NOMO-1 treated with DMSO at 0.1 percent for 48 hours (cell line): Measurements from ENCODE around the gene AGAP2.

ENCODE experiments used
- DNase-seq: peaks from one replicate; lab custom pipeline; 2025; ENCODE audit not compliant: unreplicated experiment; lab: John Stamatoyannopoulos, UW

The AGAP2 gene

DNA sequence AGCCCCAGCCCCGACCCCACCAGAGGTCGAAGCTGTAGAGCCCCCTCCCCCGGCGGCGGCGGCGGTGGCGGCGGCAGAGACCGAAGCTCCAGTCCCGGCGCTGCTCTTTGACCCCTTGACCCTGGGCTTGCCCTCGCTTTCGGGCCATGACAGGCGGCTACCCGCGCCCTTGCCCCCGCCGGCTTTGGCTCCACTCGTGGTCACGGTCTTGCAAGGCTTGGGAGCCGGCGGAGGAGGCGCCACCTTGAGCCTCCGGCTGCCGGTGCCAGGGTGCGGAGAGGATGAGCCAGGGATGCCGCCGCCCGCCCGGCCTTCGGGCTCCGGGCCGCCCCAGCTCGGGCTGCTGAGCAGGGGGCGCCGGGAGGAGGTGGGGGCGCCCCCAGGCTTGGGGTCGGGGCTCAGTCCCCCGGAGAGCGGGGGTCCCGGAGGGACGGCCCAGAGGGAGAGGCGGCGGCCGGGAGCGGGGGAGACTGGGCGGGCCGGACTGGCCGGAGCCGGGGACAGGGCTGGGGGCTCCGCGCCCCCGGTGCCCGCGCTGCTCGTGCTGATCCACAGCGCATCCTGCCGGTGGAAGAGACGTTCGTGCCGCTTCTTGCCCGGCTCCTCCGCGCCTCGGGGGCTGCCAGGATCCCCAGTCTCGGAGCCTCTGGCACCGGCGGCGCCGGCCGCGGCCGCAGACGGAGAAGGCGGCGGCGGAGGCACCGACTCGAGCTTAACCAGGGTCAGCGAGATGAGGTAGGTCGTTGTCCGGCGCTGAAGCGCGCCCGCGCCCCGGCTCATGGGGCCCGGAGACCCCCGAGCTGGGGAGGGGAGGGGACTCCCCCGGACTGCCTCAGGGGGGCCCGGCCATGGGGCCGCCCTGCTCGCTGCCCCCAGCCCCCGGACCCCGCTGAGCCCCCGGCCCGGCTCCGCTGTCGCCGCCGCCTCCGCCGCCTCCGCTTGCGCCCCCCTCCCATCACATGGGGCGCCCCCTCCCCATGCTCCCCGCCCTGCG is 778 bp downstream of the AGAP2 start:
- no peak for DNase-seq

DNA sequence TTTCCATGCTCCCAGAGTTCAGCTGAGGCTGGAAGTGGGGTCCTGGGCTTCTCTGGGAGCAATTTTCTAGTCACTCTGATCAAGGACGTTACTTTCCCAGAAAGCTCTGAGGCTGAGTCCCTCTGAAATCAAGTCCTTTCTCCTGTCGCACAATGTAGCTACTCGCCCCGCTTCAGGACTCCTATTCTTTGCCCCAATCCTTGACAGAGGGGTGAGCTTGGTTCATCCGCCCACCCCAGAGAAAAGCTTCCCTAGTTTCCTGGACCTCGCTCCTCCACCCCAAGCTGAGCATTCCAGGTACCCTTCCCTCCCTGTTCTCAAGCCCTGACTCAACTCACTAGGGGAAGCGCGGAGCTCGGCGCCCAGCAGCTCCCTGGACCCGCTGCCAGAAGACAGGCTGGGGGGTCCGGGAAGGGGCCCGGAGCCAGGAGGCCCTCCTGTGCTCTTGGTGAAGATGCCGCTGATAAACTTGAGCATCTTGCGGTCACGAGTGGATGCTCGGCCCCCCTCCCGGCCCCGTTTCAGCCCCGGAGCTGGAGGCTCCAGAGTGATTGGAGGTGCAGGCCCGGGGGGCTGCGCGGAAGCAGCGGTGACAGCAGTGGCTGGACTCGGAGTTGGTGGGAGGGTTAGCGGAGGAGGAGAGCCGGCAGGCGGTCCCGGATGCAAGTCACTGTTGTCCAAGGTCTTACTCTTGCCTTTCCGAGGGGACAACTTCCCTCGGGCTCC is 1.6 kb downstream of the AGAP2 start:
- DNase-seq = no peak

DNA sequence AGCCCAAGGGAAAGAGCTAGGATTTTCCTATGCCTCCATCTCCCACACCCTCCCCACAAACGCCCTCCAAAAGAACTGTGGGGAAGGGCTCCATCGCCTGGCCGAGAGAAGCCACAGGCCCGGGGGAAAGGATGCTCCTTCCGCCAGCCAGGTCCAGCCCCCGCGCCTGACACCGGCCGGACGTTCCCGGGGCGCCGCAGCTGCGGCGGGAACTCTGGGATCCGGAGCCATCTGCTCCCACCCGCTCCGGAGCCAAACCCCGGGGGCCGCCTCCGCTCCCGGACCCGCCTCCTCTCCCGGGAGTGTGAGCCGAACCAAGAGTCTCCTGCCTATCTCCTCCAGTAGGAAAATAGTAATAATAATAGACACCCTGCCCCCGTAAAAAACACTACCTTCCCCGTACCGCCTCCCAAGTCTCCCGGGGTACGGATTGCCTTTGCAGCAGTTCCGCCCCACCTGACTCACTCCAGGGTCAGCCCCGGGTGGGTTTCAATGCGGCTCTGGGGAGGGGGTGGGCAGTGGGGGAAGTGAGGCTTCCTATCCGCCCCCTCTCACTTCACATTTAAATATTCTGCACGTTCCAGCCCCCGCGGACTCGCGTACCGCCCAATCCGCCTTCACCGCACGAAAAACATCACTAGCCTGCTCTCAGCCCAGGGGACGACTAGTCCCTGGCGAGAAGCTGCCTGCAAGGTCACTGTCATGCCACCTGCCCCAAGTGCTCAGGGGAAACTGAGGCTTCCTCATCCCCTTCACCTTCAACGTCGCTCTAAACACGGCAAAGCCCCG is 2.4 kb downstream of the AGAP2 start:
- DNase-seq = no peak

DNA sequence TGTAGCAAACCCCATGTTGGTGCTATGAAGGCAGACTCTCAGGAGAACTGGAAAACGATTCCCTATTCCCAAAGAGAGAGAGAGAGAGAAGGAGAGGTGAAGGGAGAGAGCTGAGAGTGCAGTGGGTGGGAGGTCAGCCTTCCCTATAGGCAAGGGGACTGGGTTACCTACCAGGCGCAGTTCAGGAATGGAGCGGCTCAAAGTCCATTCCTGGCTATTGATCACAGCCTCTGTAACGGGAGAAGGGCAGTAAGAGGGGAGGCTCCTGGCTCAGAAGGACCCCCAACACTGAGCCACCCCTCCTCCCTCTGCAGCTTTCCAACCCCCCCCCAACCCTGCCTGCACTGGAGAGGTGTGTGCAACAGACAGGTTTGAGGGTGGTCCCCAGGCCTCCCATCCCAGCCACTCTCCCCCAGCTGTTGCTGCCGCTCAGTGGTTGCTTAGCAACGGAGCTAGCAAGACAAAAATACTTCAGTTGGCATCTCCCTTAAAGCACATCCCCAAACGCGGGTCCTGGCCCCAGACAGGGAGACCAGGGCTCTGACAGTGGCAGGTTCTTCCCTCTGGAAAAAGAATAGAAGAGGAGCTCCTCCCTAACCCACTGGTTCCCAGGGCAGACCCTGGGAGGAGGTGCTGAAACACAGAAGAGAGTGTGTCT is 3.2 kb downstream of the AGAP2 start:
- DNase-seq = no peak

DNA sequence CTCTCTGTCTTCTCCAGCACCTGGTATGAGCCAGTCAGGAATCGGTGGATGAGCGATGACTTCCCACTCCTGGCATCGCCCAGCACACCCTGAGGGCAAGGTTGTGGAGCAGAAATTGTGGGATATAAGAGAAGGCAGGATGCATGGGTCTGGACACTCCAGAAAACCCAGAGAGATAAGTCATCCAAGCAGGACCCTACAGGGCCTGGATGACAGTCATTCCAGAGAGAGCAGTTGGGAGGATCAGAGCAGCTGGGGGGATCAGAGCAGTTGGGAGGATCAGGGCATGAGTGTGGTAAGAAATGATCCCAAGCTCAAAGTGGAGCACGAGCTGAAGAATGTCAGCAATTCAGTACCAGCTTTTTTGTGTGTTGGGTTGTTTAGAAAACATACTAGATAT is 4.0 kb downstream of the AGAP2 start:
- DNase-seq = no peak

DNA sequence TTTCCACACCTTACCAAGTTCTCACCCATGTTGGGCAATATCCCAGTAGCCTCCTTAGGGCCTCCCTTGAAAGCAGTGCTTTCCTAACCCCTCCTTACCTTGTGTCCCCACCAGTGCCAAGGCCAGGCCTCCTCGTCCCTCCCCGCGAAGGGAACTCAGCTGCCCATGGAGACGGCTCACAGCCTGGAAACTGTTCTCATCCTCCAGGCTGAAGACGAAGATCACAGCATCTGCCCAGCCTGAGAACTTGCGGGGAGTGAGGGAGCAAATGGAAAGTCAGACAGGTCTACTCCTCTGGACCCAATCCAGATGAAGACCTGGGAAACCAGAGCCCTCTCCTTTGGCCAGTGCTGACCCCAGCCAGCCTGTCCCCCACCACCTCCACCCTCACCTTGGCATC is 4.6 kb downstream of the AGAP2 start:
- DNase-seq = no peak

DNA sequence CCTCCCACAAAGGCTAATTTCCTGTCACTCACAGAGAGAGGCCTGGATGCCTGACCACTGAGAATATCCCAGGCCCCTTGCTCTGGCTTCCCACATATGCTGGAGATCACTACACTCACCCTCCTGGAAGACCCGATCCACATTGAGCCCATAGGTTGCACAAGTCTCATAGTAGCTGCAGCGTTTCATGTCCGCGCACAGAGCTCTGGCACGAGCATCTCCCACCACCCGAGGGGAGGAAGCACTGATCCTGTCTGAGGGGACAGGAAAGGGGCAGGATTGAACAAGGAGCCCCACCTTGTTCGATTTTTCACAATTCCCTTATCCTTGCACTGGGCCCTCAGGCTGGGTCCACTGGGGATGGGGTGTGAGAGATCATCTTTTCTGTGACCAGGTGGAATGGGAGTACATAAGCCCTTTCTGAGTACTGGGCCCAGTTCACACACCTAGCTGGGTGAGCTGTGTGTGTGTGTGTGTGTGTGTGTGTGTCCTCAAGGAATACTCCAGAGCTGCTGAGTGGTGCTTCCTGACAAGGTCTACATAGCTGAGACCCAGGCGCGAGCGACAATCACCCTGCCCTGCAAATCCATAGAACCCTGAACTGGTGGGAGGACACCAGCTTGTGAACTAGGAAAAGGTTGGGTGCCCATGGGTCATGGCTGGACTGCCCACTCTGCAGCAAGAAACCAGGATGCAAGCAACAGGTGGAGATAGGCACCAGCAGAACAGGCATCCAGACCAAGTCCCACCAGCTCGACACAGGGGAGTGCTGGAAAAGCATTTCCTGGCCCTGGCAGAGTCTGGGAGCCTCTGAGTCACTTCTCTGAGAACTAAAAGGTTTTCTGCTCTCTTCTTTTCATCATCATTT is 5.6 kb downstream of the AGAP2 start:
- DNase-seq = no peak

DNA sequence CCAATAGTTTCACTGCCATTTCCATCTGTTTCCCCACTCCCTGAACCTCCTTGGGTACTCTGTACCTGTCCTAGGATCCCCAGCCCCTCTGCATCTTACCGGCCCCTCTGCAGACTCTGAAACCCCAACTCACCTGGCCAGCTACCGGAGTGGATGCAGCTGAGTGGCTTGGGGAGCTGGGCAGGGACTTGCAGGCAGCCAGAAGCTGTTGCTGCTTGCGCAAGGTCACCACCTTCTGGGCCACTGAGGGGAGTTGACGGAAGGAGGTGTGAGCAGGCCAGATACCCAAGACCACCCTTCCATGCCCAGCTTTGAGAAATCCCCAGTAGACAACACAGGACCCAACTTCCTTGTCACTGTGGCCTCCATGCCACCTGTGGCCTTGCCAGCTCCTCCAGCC is 6.3 kb downstream of the AGAP2 start:
- DNase-seq = no peak

DNA sequence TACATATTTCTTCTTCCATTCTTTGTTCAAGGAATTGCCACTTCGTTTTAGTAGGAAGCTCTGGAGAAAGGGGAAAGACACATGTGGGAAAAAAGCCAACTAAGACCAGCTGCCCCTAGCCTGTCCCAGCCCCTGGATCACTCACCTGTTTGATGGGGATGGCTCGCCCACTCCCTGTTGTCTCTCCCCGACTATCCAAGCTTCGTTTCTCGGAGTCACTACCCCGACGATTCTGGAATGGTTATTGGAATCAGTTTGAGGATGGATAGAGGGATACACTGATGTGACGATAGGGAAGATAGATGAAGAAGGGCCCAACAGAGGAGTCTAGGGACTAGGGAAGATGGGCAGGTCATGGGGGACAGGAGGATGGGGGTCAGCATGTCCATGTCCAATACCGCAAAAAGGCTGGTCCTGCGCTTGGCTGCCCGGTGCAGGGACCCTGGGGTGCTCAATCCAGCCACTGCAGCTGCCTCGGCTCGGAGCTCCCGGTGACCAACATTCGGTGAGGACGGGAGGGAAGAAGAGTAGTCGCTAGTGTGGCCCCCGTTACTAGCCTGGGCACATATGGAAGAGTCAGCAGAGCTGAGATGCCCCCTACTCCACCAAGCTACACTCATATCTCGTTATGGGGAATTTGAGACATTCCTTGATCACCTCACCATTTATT is 7.0 kb downstream of the AGAP2 start:
- no peak for DNase-seq

DNA sequence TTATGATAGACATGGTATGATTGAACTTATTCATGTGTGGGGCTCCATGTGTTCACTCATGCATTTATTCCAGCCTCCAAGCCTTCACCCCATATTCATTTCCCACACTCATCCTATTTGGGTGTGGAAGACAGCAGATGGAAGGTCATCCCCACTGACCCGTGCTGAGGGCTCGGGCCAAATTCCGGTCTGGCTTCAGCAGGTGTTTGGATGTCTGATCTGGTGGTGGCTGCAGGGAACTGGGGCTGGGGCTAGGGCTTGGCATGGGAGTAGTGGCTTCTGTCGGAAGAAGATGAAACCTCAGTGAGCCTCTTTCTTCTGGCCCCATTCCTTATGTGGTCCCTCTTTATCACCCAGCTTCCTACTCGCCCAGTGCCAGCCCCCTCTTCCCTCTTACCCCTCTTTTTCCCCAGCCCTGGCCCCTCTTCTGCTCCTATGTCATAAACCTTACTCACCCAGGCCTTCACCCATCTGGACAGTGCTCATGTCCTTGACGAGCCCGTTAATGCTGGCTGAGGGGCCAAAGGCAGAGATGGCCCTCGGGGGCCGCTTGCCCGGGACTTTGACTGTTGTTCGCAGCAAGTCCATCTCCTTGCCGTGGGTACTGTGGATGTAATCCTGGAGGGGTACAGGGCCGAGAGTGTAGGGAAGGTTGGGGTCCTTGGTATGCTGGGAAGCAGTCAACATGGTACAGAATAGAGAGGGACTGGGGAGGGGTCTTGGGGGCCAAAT is 8.0 kb downstream of the AGAP2 start:
- no peak for DNase-seq

DNA sequence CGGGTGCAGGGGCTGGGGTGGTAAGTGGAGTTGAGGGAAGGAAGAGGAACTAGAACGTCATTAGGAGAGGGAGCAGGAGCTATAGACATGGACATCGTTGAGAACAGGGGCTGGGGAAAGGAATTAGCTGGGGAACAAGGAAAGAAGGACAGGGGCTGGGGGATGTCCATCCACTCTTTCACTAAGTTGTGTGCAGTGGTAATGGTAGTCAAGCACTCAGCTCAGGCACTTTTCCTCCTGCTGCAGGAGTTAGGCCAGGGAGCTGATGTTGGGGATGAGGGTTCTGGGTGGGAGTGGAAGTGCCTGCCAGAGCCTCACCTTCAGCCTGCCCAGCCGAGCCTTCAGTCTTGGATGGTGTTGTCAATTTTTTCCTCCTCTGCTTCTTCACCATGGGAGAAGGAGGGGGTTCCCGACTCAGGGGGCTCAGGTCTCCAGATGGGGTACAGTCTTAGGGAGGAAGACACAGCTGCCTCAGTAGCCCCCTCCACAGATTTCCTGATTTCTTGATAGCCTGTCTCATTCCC is 9.2 kb downstream of the AGAP2 start:
- no peak for DNase-seq

DNA sequence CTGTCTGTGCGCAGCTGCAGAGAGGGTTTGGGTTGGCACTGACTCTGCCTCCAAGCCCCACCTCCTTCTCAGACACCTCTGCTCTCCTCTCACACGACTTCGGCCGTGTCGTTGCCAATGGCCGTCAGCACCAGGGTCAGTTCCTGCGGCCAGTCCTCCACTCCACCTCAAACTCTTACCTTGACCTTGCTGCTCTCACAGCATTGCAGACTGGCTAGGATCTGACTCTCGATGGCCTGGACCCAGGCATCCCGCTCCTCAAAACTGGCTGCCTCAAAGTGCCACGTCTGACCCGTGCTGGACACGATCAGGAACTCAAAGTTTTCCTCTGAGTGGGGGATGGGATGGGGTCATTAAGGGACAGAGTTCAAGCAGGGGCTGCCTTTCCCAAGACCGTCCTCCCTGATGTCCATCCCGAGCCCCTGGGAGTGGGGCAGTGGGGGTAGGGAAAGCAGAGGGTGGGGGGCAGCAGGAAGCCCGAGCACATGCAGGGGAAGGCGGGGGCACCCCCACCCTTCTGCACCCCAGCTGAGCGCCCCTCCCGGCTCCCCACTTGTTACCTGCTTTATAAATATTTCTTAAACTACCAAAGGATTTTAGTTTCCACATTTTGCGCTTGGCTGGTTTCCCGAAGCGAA is 10.7 kb downstream of the AGAP2 start:
- DNase-seq = no peak

DNA sequence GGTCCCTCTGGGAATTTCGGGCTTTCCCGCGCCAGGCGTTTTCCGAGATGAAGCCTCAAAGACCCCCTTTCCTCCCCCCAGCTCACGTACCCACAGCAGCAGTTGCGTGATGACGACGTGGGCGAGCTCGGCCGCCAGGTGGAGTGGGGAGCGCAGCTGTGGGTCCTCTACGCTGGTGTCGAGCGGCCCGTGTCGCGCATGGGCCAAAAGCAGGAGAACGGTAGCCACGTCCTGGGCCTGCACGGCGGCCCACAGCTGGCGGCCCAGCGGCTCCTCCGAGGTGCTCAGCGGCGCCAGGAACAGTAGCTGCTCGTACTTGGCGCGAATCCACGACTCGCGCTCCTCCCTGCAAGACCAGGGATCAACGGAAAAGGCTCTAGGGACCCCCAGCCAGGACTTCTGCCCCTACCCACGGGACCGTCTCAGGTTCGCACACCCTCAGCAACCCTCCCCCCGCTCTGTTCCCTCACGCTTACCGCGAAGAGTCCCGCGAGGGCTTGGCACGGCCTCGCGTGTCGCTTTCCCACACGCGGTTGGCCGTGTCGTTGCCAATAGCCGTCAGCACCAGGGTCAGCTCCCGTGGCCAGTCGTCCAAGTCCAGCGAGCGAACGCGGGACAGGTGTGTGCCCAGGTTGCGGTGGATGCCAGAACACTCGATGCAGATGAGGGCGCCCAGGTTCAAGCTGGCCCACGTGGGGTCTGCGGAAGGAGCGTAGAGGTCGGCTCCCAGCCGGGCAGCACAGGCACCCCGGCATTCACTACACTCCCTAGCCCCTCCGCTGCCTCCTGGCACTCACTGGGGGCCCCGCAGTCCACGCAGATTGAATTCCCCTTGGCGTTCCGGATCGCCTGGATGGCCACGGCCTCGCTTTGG is 11.4 kb downstream of the AGAP2 start:
- DNase-seq = no peak

DNA sequence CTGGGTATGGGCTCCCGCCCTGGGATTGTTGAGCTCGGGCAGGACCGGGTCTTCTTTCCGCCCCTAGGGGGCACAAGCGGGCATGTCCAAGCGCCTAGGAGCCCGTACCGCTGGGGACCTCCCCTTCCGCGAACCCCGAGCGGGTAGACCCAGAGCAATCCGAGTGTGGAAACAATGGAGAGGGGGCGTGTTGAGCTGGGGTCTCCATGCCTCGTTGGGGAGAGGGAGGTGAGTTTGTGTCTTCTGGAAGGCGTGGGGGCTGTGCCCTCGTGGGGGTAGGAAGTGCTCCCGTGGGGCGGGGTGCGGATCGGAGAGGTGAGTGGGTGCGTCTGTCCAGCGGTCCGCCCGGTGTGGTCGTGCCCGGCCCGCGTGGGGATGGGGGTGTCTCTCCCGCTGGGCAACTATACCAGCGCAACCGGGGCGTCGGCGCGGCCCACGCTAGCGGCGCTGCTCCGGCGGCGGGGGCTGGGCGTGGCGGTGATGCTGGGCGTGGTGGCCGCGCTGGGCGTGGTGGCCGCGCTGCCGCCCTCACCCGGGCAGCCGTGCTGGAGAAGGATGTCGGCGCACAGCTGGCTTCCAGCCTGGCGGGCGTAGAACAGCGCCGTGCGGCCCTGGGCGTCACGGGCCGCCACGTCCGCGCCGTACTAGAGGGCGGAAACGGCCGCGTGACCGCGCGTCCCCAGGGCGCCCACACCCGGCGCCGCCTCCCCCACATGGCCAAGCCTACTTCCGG is 12.2 kb downstream of the AGAP2 start:
- DNase-seq = no peak

DNA sequence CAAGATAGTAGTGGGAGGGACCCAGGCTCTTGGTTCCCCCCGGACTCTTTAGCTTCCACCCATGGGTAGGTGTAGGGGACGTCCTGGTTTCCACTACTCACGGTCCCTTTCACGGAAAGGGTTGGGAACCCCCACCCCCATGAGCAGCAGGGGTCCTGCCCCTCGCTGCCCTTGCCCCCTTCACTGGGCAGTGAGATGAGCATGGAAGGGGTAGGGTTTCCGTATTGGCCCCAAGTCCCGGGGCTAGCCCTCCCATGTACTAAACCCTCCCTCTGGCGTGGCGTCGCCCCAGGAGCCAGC is 12.7 kb downstream of the AGAP2 start:
- no peak for DNase-seq

DNA sequence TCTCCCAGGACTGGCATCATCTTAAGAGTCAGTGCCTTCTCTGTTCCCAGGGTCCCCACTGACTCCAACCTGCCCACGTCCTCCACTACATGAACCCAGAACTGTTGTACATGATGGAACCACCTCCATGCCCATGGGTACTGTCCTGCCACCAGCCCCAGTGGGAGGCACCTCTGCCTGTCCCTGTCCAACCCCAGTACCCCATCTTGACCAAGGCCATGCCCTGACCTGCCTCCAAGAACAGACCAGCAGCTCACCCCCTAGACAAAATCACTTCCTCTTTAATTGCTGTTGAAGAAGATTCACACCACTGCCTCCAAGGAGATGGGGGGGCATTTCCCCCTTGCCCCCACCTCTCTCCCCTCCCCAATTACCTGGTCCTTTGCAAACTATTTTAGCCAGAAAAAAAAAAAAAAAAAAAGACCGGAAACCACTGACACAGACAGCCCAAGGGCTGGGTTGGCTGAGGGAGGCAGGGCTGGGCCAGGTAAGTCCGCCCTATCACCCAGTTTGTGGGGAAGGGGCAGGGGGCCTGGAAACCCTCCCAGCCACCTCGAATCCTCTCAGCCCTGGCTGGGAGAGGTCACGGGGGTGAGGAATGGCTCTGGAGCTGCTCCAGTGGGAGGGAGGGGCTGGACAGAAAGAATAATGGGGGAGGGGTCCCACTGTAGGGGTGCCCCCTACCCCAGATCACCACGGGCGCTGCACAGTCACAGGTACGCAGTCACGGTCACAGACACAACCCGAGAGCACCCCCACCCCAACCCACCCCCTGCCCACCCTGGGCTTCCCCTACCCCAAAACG is 13.4 kb downstream of the AGAP2 start:
- DNase-seq = no peak
